ENCODE measurements around the gene NEMP2.

The NEMP2 gene

DNA sequence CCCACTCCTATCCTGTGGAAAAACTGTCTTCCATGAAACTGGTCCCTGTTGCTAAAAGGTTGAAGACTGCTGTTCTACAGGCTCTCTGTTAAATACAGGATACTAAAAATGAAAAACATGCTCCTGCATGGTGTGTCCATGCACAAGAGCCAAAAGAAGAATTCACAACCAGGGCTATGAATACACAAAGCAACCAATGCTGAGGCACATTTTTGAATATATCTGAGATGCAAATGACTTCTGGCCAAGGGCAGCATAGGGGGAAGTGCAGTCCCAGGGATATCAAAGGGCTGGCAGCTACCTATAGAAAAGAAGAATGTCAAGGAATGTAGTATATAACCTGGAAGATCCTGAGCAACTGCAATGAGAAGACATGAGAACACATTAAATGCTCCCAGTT is 6.6 kb downstream of the NEMP2 start:
- no peak overlapping the region for H3K27ac ChIP-seq (ENCODE audit: insufficient read depth, low read length, poor library complexity, severe bottlenecking)
- no peak for DNase-seq
- no peaks in the 10 kb centered on the region for H3K27me3 ChIP-seq (replicated peaks; ENCODE audit: control insufficient read depth, insufficient read depth, low read length, poor library complexity, severe bottlenecking)
- H3K4me3 ChIP-seq (ENCODE audit: insufficient read depth, low read depth, low read length, poor library complexity, severe bottlenecking), result no peak overlapping the region
- H3K4me1 ChIP-seq (ENCODE audit: control insufficient read depth, insufficient read depth, low read length, poor library complexity, severe bottlenecking), result peaks cover 4% of the 10 kb centered on the region
- H3K9me3 ChIP-seq (ENCODE audit: control insufficient read depth, low read length), result no peaks in the 10 kb centered on the region
- no peaks in the 10 kb centered on the region for H3K36me3 ChIP-seq (ENCODE audit: control insufficient read depth, insufficient read depth, low read length)

DNA sequence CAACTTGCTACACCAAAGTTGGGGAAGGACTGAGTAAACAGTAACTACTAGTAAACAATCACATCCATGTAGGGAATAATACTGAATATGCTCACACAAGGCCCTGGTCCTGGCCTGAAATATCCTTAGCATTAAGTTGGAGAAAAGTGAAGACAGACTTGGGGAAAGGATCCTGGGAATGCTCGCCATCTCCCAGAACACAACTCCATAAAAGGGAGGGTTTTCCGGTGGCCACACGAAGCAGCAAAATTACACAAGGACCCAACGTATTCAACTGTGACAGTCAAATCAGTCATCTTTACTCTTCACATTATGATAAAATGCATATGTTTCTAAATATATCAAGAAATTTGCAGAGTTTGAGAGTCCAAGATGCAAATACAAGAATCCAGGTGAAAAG is 7.3 kb downstream of the NEMP2 start:
- no peak for DNase-seq
- no peak overlapping the region for H3K27ac ChIP-seq (ENCODE audit: insufficient read depth, low read length, poor library complexity, severe bottlenecking)
- no peaks in the 10 kb centered on the region for H3K27me3 ChIP-seq (replicated peaks; ENCODE audit: control insufficient read depth, insufficient read depth, low read length, poor library complexity, severe bottlenecking)
- H3K4me3 ChIP-seq (ENCODE audit: insufficient read depth, low read depth, low read length, poor library complexity, severe bottlenecking), result no peak overlapping the region
- no peaks in the 10 kb centered on the region for H3K9me3 ChIP-seq (ENCODE audit: control insufficient read depth, low read length)
- no peaks in the 10 kb centered on the region for H3K4me1 ChIP-seq (ENCODE audit: control insufficient read depth, insufficient read depth, low read length, poor library complexity, severe bottlenecking)
- no peaks in the 10 kb centered on the region for H3K36me3 ChIP-seq (ENCODE audit: control insufficient read depth, insufficient read depth, low read length)

DNA sequence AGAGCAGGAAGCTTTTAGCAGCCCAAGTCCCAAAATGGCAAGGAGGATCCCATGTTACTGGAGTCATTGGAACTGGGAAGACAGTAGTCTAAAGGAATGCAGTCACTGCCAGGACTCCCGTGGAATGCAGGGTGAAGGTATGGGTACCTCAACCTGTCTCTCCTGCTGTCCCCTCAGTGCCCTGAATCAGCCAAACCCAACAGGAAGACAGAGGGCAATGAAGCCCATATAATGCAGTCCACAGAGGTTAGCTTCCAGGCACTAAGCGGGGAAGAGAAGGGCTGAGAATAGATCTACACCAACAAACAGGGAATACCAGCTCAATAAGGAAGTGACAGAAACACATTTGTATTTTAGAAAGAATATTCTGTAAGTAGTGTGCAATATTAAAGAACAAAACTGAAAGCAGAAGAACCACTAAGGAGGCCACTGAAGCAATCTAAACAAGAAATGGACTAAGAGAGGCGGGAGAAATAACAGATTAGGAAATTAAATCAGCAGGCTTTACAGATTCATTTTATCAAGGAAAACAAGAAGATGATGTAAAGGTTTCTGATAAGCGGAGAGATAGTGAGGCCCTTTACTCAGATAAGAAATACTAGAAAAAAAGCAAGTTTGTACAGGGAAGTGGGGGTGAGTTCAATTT is 8.3 kb downstream of the NEMP2 start:
- H3K4me1 ChIP-seq (ENCODE audit: control insufficient read depth, insufficient read depth, low read length, poor library complexity, severe bottlenecking), result no peaks in the 10 kb centered on the region
- no peaks in the 10 kb centered on the region for H3K9me3 ChIP-seq (ENCODE audit: control insufficient read depth, low read length)
- no peaks in the 10 kb centered on the region for H3K27me3 ChIP-seq (replicated peaks; ENCODE audit: control insufficient read depth, insufficient read depth, low read length, poor library complexity, severe bottlenecking)
- DNase-seq, result no peak
- H3K36me3 ChIP-seq (ENCODE audit: control insufficient read depth, insufficient read depth, low read length), result no peaks in the 10 kb centered on the region
- no peak overlapping the region for H3K27ac ChIP-seq (ENCODE audit: insufficient read depth, low read length, poor library complexity, severe bottlenecking)
- H3K4me3 ChIP-seq (ENCODE audit: insufficient read depth, low read depth, low read length, poor library complexity, severe bottlenecking), result no peak overlapping the region

DNA sequence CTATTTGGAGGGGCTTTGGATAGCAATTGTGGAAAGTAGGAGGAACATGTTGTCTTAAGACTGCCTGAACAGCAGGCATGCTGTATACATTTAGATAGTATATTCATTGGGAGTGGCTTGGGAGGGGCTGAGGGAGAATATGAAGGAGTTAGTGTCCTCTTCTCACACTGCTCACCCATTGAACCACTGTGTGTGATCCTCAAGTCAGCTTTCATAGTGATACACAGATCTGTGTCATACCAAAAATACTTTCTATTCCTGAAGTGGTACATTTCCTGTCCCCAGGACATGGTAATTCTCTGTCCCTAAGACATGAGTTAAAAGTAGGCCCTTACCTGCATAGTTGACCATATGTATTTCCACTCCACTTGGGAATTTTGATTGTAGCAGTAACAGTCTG is 9.6 kb downstream of the NEMP2 start:
- no peaks in the 10 kb centered on the region for H3K9me3 ChIP-seq (ENCODE audit: control insufficient read depth, low read length)
- H3K27me3 ChIP-seq (replicated peaks; ENCODE audit: control insufficient read depth, insufficient read depth, low read length, poor library complexity, severe bottlenecking), result no peaks in the 10 kb centered on the region
- no peaks in the 10 kb centered on the region for H3K36me3 ChIP-seq (ENCODE audit: control insufficient read depth, insufficient read depth, low read length)
- DNase-seq, result no peak
- peaks cover 6% of the 10 kb centered on the region for H3K4me1 ChIP-seq (ENCODE audit: control insufficient read depth, insufficient read depth, low read length, poor library complexity, severe bottlenecking)
- no peak overlapping the region for H3K27ac ChIP-seq (ENCODE audit: insufficient read depth, low read length, poor library complexity, severe bottlenecking)
- no peak overlapping the region for H3K4me3 ChIP-seq (ENCODE audit: insufficient read depth, low read depth, low read length, poor library complexity, severe bottlenecking)

DNA sequence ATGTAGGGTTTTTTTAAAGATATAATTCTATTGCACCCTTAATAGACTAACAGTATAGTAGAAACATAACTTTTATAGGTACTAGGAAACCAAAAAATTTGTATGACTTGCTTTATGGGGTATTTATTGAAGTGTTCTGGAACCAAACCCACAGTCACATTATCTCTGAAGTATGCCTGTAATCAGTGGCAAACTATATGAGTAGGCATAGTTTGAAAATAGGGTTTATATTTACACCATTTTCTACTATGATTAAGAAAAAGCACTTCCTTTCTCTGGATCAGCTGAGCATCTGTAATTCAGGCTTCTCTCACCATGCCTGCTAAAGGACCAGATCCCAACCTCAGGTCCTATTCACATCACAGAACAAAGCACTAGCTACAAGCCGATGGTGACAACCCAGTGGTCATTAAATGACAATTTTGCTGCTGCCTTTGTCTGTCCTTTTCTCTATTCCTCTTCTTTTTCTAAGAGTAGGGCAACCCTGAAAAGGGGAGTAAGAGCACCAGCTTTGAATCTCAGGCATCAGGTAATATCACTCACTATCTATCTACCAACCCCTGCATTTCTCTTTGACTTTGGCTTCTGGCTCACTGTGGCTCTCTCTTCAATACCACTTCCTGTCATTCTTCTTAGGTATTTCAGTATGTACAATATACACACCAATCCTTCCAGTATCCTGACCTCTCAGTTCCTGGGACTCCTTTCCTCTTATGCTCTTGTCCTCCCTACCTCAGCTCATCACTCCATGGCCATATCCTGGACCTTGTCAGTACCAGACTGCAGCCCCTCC is 14.4 kb downstream of the NEMP2 start:
- no peak for DNase-seq
- Histone ChIP-seq H3K27me3 (replicated peaks; ENCODE audit: control insufficient read depth, insufficient read depth, low read length, poor library complexity, severe bottlenecking) (no peaks in the 10 kb centered on the region), H3K9me3 (ENCODE audit: control insufficient read depth, low read length) (no peaks in the 10 kb centered on the region), H3K4me3 (ENCODE audit: insufficient read depth, low read depth, low read length, poor library complexity, severe bottlenecking) (no peak overlapping the region), H3K36me3 (ENCODE audit: control insufficient read depth, insufficient read depth, low read length) (no peaks in the 10 kb centered on the region), H3K27ac (ENCODE audit: insufficient read depth, low read length, poor library complexity, severe bottlenecking) (no peak overlapping the region), H3K4me1 (ENCODE audit: control insufficient read depth, insufficient read depth, low read length, poor library complexity, severe bottlenecking) (peaks cover 16% of the 10 kb centered on the region)

DNA sequence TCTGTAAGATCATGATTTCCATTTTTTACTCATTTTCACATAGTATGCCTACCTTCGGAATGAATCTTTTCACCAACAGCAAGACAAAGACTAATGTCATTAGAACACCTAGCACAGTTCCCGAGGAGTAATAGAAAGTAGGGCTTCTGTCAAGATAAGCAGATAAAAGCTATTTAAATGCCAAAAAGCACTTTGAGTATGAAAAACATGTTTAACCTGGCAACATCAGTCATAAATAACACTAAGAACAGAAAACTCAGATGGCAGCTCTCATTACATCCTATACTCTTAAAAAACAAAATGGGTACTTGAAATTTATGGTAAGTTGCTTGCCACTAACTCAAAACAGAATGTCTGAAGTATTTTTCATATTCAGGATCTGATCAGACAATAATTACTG is 17.1 kb downstream of the NEMP2 start:
- Histone ChIP-seq H3K27ac (ENCODE audit: insufficient read depth, low read length, poor library complexity, severe bottlenecking) (no peak overlapping the region), H3K36me3 (ENCODE audit: control insufficient read depth, insufficient read depth, low read length) (peaks cover 8% of the 10 kb centered on the region), H3K4me3 (ENCODE audit: insufficient read depth, low read depth, low read length, poor library complexity, severe bottlenecking) (no peak overlapping the region), H3K9me3 (ENCODE audit: control insufficient read depth, low read length) (no peaks in the 10 kb centered on the region), H3K4me1 (ENCODE audit: control insufficient read depth, insufficient read depth, low read length, poor library complexity, severe bottlenecking) (peaks cover 16% of the 10 kb centered on the region), H3K27me3 (replicated peaks; ENCODE audit: control insufficient read depth, insufficient read depth, low read length, poor library complexity, severe bottlenecking) (no peaks in the 10 kb centered on the region)
- DNase-seq, result no peak

DNA sequence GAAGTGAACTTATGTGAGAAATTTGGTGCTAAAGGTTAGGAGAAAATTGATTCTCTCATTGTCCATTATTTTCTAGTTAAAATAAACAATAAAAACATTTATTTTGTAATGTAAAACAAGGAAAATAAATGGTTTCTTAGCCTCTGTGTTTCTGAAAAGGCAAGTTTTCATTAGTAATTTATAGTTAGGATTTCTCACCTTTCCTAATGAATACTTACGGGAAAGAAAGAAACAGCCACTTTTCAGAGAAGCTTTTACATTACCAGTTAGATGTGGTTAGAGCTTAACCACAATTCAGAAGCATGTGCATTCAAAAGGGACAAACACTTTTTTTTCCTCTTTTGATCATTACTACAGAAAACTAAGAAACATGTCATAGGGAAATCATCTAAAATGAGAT is 18.8 kb downstream of the NEMP2 start:
- H3K9me3 ChIP-seq (ENCODE audit: control insufficient read depth, low read length), result no peaks in the 10 kb centered on the region
- DNase-seq, result no peak
- peaks cover 11% of the 10 kb centered on the region for H3K36me3 ChIP-seq (ENCODE audit: control insufficient read depth, insufficient read depth, low read length)
- no peaks in the 10 kb centered on the region for H3K27me3 ChIP-seq (replicated peaks; ENCODE audit: control insufficient read depth, insufficient read depth, low read length, poor library complexity, severe bottlenecking)
- H3K4me3 ChIP-seq (ENCODE audit: insufficient read depth, low read depth, low read length, poor library complexity, severe bottlenecking), result no peak overlapping the region
- H3K4me1 ChIP-seq (ENCODE audit: control insufficient read depth, insufficient read depth, low read length, poor library complexity, severe bottlenecking), result peaks cover 16% of the 10 kb centered on the region
- no peak overlapping the region for H3K27ac ChIP-seq (ENCODE audit: insufficient read depth, low read length, poor library complexity, severe bottlenecking)

DNA sequence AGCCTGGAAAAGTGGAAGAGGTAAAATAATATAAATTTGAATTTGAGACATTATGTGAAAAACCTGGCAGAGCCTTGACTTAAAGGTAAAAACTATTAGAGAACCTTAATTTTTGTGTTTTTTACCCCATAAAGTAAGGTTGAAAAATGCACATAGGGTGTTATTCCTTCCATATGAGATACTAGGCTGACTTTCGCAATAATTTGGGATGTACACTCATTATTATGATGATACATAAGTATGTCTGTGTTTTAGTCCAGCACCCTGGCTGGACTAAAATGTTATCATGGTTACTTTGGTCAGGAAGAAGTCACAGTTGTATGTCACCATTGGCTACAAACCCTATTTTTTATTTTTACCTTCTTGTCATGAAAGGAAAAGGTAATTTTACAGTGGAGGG is 19.8 kb downstream of the NEMP2 start:
- Histone ChIP-seq H3K27ac (ENCODE audit: insufficient read depth, low read length, poor library complexity, severe bottlenecking) (no peak overlapping the region), H3K4me1 (ENCODE audit: control insufficient read depth, insufficient read depth, low read length, poor library complexity, severe bottlenecking) (peaks cover 7% of the 10 kb centered on the region), H3K4me3 (ENCODE audit: insufficient read depth, low read depth, low read length, poor library complexity, severe bottlenecking) (no peak overlapping the region), H3K27me3 (replicated peaks; ENCODE audit: control insufficient read depth, insufficient read depth, low read length, poor library complexity, severe bottlenecking) (no peaks in the 10 kb centered on the region), H3K36me3 (ENCODE audit: control insufficient read depth, insufficient read depth, low read length) (peaks cover 11% of the 10 kb centered on the region), H3K9me3 (ENCODE audit: control insufficient read depth, low read length) (no peaks in the 10 kb centered on the region)
- no peak for DNase-seq

DNA sequence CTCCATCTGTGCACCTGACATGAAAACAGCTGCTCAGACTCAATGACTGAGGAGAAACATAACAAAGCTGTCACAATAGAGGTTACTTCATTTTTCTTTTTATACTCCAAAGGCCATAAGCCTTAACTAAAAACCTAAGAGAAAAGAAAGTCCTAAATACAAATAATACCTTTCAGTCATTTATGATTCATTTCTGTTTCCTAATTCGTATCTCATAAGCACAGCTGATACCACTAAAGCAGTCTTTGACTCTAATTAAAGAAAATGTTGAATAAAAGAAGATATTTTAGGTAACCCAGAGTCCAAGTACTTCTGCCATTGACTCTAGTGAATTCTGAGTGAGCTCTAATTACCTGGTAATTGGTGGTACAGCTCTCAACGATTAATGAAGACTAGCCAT is 20.6 kb downstream of the NEMP2 start:
- H3K9me3 ChIP-seq (ENCODE audit: control insufficient read depth, low read length), result no peaks in the 10 kb centered on the region
- H3K4me3 ChIP-seq (ENCODE audit: insufficient read depth, low read depth, low read length, poor library complexity, severe bottlenecking), result no peak overlapping the region
- peaks cover 11% of the 10 kb centered on the region for H3K36me3 ChIP-seq (ENCODE audit: control insufficient read depth, insufficient read depth, low read length)
- H3K4me1 ChIP-seq (ENCODE audit: control insufficient read depth, insufficient read depth, low read length, poor library complexity, severe bottlenecking), result peaks cover 6% of the 10 kb centered on the region
- H3K27me3 ChIP-seq (replicated peaks; ENCODE audit: control insufficient read depth, insufficient read depth, low read length, poor library complexity, severe bottlenecking), result no peaks in the 10 kb centered on the region
- no peak overlapping the region for H3K27ac ChIP-seq (ENCODE audit: insufficient read depth, low read length, poor library complexity, severe bottlenecking)
- no peak for DNase-seq

DNA sequence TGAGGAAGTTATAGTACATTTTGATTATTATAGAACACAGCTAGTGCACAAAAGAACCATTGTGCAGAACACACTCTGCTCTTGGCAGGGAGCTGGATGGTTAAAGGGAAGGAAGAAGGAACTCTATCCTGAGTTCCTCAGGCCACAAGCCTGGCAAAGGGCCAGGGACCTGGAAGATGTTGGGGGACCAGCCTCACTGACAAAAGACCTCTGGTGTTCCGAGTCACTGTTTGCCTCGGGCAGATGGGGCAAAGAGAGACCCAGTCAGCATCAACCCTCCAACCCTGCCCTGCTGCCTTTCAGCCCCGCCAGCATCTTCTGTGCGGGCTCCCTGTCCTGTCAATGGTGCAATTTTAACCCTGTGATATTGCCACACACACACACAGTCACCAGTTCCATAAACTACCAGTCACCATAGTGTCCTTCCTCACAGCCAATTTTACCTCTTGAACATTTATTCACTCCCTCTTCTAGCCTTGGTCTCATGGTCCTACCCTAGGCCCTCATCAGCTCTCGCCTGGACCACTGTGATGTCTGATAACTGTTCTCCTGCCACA is 21.9 kb downstream of the NEMP2 start:
- Histone ChIP-seq H3K4me3 (ENCODE audit: insufficient read depth, low read depth, low read length, poor library complexity, severe bottlenecking) (no peak overlapping the region), H3K27ac (ENCODE audit: insufficient read depth, low read length, poor library complexity, severe bottlenecking) (no peak overlapping the region), H3K9me3 (ENCODE audit: control insufficient read depth, low read length) (no peaks in the 10 kb centered on the region), H3K36me3 (ENCODE audit: control insufficient read depth, insufficient read depth, low read length) (peaks cover 11% of the 10 kb centered on the region), H3K4me1 (ENCODE audit: control insufficient read depth, insufficient read depth, low read length, poor library complexity, severe bottlenecking) (peaks cover 6% of the 10 kb centered on the region), H3K27me3 (replicated peaks; ENCODE audit: control insufficient read depth, insufficient read depth, low read length, poor library complexity, severe bottlenecking) (no peaks in the 10 kb centered on the region)
- no peak for DNase-seq
